Skin epidermis (tissue), 12 donors: Measurements from ENCODE around the gene FAM174A.

Experiments used
- H3K27ac ChIP-seq, 21 experiments: fragments of 200-600 bp; sonication (generic) in 11 of 21; one replicate each; pipeline ENCODE4 v1.5.0; 2020; ENCODE audit warnings: mild to moderate bottlenecking in 3 of 21, inconsistent platforms in 2 of 21, moderate library complexity in 2 of 21
- H3K4me3 ChIP-seq, 7 experiments: fragments of 200-600 bp; sonication (generic) in 2 of 7; one replicate each; pipeline ENCODE4 v1.5.0; 2020; ENCODE audit warnings: inconsistent platforms in 2 of 7, mild to moderate bottlenecking in 2 of 7, moderate library complexity in 1 of 7

FAM174A gene

GRCh38 chr5:100535060-100536005, at the start of gene FAM174A:
Gene FAM174A (plus strand): TSS chr5:100535374. CDS start chr5:100535531, 157 bp downstream.
- H3K4me3 ChIP-seq = peak within 1 kb of the TSS; percentile 60 to 80 (median 72)
- H3K27ac ChIP-seq = peak within 1 kb of the TSS; percentile 71 to 98 (median 87)

- Histone ChIP-seq H3K4me3 (no peak overlapping the region), H3K27ac (no peak overlapping the region)
Observed at GRCh38 chr5:100493996-100494395, 41.2 kb upstream of the FAM174A start.

- Histone ChIP-seq H3K4me3 (no peak overlapping the region), H3K27ac (no peak overlapping the region)
Observed at GRCh38 chr5:100496296-100496695, 38.9 kb upstream of the FAM174A start.

- Histone ChIP-seq H3K27ac (no peak overlapping the region), H3K4me3 (no peak overlapping the region)
Observed at GRCh38 chr5:100502684-100503083, 32.5 kb upstream of the FAM174A start.

GRCh38 chr5:100505984-100506670, 29.0 kb upstream of the FAM174A start:
- H3K27ac ChIP-seq = peak overlapping the region in 2 of 21 experiments; percentile 8 to 48
- H3K4me3 ChIP-seq = no peak overlapping the region

GRCh38 chr5:100516285-100516684, 18.9 kb upstream of the FAM174A start:
- no peak overlapping the region for H3K4me3 ChIP-seq
- H3K27ac ChIP-seq = no peak overlapping the region

- Histone ChIP-seq H3K27ac (no peak overlapping the region), H3K4me3 (no peak overlapping the region)
Observed at GRCh38 chr5:100517301-100517974, 17.7 kb upstream of the FAM174A start.

GRCh38 chr5:100518377-100518776, 16.8 kb upstream of the FAM174A start:
- no peak overlapping the region for H3K4me3 ChIP-seq
- no peak overlapping the region for H3K27ac ChIP-seq

GRCh38 chr5:100519075-100519474, 16.1 kb upstream of the FAM174A start:
- H3K27ac ChIP-seq = no peak overlapping the region
- H3K4me3 ChIP-seq = no peak overlapping the region

- H3K27ac ChIP-seq = no peak overlapping the region
- H3K4me3 ChIP-seq = no peak overlapping the region
Observed at GRCh38 chr5:100520348-100520747, 14.8 kb upstream of the FAM174A start.

GRCh38 chr5:100537946-100538345, 2.8 kb downstream of the FAM174A start:
- Histone ChIP-seq H3K27ac (peak overlapping the region in 1 of 21 experiments; percentile 56), H3K4me3 (no peak overlapping the region)

GRCh38 chr5:100539519-100539918, 4.3 kb downstream of the FAM174A start:
- H3K27ac ChIP-seq = peak overlapping the region in 6 of 21 experiments; percentile 13 to 66 (median 41)
- peak overlapping the region in 1 of 7 experiments; percentile 7 for H3K4me3 ChIP-seq

- Histone ChIP-seq H3K4me3 (no peak overlapping the region), H3K27ac (peak overlapping the region in 4 of 21 experiments; percentile 18 to 58 (median 36))
Observed at GRCh38 chr5:100542086-100542485, 6.9 kb downstream of the FAM174A start.

GRCh38 chr5:100546001-100546400, 10.8 kb downstream of the FAM174A start:
- Histone ChIP-seq H3K4me3 (no peak overlapping the region), H3K27ac (no peak overlapping the region)

- Histone ChIP-seq H3K4me3 (no peak overlapping the region), H3K27ac (peak overlapping the region in 1 of 21 experiments; percentile 6)
Observed at GRCh38 chr5:100550531-100551051, 15.4 kb downstream of the FAM174A start.

- Histone ChIP-seq H3K27ac (peak overlapping the region in 1 of 21 experiments; percentile 6), H3K4me3 (no peak overlapping the region)
Observed at GRCh38 chr5:100551183-100551582, 16.0 kb downstream of the FAM174A start.

- H3K27ac ChIP-seq = no peak overlapping the region
- no peak overlapping the region for H3K4me3 ChIP-seq
Observed at GRCh38 chr5:100553209-100553608, 18.0 kb downstream of the FAM174A start.

- no peak overlapping the region for H3K27ac ChIP-seq
- no peak overlapping the region for H3K4me3 ChIP-seq
Observed at GRCh38 chr5:100560860-100561259, 25.7 kb downstream of the FAM174A start.

- H3K4me3 ChIP-seq = no peak overlapping the region
- no peak overlapping the region for H3K27ac ChIP-seq
Observed at GRCh38 chr5:100562821-100563220, 27.6 kb downstream of the FAM174A start.
